Measurements from ENCODE around the gene KCNC2. TPM values are rescaled to one million over a fixed set of nuclear protein-coding genes. Genes with fewer than 3 reads are reported as not detected.
"Not testable (repeated sequence)": the region's sequence is repeated elsewhere in the genome, so short reads cannot be mapped to it uniquely, and the experiment has no call there.

The KCNC2 gene
- total RNA-seq, result not detected

- ATAC-seq (no peak), DNase-seq (ENCODE audit: low spot score) (no peak)
- intact Hi-C loops (cut with DNase I), result no loop called here
Observed at GRCh38 chr12:75209812-75210138, at the start of gene KCNC2. TSS of gene KCNC2 (minus strand) at chr12:75209839.

DNA sequence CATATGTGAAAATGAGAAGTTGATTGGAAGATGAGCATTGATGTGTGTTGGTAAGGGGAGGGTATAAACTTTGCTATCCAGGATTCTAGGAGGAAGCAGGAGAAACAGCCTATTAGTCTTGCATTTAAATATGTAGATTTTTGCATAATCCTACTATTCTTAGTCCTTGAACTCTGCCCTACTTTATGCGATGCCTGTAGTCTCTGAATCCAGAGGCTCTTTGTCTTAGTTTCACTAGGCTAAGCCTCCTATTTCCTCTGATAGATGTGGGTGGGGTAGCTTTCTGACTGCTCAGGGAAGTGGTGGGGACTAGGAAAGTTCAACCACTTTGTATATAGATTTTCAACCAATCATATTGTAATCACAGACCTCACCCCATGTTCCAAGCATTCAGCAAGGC lies 49.5 kb upstream of the KCNC2 start:
- DNase-seq (ENCODE audit: low spot score), result no peak
- intact Hi-C loops (cut with DNase I), result no loop called here
- no peak for ATAC-seq

DNA sequence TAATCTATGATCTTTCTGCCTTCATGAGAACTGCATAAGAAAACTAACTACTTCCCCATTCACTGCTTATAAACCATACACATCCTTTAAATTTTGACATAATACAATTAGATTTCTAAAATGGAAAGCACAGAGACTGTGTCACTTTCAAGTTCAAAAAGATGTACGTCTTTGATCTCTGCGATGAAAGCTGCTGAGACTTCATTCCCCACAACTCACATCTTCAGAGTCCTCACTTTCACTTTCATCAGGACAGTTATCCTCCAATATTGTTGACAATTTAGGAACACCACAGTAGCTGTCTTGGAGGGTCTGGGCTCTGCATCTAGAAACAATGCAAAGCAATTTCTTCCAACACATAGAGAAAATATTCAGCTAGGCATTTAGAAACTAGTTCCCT lies 47.9 kb upstream of the KCNC2 start:
- intact Hi-C loops (cut with DNase I), result no loop called here
- no peak for ATAC-seq
- DNase-seq (ENCODE audit: low spot score), result no peak

- no peak for DNase-seq (ENCODE audit: low spot score)
- no peak for ATAC-seq
- intact Hi-C loops (cut with DNase I), result no loop called here
Observed at GRCh38 chr12:75245108-75245507, 35.5 kb upstream of the KCNC2 start.

GRCh38 chr12:75239987-75240386 lies 30.3 kb upstream of the KCNC2 start:
- intact Hi-C loops (cut with DNase I), result no loop called here
- no peak for DNase-seq (ENCODE audit: low spot score)
- ATAC-seq, result no peak

DNA sequence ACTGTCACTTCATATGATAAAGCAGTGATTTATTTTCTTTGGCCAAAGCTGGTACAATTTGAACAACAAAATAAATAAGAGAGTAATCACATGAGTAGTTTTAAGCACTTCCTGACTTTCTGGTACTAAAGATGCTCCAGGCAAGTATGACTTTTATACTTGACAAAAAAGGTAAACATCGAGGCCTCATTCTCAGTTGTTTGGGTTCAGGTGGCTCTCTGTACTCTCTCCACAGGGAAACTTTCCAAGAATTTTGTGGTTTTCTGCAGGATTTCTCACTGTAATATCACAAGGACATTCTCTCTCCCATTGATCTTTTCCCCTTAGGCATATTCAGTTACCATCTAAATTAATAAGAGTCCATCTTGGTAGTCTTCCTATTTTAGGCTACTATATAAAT lies 26.6 kb upstream of the KCNC2 start:
- intact Hi-C loops (cut with DNase I), result no loop called here
- ATAC-seq (no peak), DNase-seq (ENCODE audit: low spot score) (no peak)

DNA sequence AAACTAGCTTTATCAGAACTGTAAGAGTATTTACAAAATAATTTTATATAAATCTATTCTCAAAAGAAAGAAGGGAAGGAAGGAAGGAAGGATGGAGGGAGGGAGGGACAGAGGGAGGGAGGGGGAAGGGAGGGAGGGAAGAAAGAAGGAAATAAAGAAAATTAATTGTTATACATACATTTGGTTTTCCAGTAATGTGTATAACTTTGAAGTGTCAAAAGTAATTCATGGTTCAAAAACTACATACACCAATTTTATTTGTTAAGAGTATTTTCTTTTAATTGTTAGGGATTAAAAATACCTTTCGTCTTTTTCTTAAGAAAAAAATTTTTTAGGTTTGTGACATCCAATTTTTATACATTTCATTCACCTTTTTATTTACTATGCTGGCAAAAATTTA lies 17.5 kb upstream of the KCNC2 start:
- intact Hi-C loops (cut with DNase I), result no loop called here
- no peak for DNase-seq (ENCODE audit: low spot score)
- ATAC-seq, result no peak

DNA sequence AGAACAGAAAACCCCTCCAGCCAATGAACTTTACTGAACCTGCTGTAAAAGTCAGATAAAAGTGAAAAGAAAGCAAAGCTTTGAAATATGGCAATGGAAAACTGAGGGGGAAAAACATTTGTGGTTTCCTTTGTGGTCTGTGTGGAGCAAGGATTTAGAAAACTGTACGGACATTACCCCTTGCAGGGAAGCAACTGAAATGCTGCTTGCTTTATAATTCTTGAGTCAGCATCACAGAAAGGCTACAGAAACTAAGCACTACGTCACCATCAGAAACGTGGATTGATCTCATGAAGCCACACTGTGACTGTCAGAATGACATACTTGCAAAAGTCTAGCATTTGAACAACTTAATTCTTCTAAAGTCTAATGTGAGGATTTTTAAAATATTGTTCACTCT lies 2.4 kb upstream of the KCNC2 start:
- DNase-seq (ENCODE audit: low spot score) (no peak), ATAC-seq (no peak)
- intact Hi-C loops (cut with DNase I), result no loop called here

DNA sequence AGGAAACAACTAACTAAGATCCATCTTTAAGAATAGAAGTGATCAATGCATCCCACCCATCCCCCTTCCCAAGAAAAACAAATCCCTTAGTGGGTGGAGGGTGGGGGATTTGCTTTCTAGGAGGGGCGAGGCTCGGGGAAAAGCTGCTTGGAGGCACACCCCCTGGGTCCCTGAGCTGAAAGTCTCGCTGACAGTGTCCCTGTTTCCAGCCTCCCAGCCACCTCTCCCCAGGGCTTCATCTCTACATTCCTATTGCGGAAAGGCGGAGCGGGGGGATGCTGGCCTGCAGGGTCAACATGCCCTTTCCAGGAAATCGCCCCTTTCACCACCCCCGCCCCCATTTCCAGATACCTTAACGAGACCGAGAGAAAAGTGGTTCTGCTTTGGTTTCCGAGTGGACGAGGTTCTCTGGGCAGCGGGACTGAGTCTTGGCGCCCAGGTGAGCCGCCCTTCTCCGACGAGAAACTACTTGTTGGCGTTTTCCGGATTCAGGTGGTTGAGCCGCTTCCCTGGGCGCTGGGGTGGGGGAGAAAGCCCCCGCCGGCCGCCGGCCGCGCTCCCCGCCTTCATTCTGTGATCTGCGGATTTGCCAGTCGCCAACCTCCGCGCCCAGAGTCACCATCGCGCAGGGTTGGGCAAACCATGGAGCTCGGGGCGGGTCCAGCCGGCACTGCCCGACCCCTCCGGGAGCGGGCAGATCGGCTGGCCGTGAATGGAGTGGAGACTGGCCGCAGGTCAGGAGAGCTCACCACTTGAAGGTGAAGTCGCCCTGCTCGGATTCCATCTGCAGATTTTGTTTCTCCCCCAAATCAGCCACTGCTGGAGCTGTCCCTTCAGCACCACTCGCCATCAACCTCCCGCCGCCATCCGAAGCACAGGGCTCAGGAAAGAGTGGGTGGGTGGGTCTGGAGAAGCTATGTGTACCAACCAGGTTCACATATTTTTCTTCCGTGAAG lies 505 bp downstream of the KCNC2 start:
- ATAC-seq (no peak), DNase-seq (ENCODE audit: low spot score) (no peak)
- intact Hi-C loops (cut with DNase I), result no loop called here

DNA sequence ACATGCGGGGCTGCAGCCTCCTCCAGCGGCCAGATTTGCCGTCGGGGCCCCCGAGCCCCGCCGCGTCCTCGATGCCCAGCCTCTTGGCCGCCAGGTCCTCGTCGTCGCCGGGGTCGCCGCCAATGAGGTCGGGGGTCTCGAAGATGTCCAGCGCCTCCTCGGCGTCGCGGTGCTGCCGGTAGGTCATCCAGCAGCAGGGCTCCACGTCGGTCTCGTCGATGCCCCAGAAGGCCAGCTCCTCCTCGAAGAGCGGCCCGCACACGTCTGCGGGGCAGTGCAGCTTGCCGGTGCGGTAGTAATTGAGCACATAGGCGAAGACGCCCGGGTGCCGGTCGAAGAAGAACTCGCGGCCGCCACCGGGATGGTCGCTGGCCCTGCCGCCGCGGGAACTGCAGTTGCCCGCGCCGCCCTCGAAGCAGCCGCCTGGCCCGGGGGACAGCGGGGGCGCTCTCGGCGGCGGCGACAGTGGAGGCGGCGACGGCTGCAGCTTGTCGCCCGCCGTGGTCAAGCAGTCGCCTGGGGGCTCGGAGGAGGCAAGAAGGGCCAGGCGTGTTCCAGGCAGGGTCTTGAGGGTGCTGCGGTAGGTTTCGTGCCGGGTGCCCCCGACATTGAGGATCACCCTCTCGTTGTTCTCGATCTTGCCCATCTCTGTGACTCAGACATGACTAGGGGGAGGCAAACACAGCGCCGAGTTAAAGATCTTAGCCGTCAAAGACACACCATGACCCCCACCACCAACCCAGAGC lies 2.1 kb downstream of the KCNC2 start:
- no peak for ATAC-seq
- no peak for DNase-seq (ENCODE audit: low spot score)
- intact Hi-C loops (cut with DNase I), result no loop called here

- DNase-seq (ENCODE audit: low spot score), result no peak
- intact Hi-C loops (cut with DNase I), result no loop called here
- no peak for ATAC-seq
Observed at GRCh38 chr12:75205558-75205957, 4.1 kb downstream of the KCNC2 start.

- intact Hi-C loops (cut with DNase I), result no loop called here
- ATAC-seq (no peak), DNase-seq (ENCODE audit: low spot score) (no peak)
Observed at GRCh38 chr12:75196865-75197264, 12.8 kb downstream of the KCNC2 start.

- intact Hi-C loops (cut with DNase I), result no loop called here
- ATAC-seq (no peak), DNase-seq (ENCODE audit: low spot score) (no peak)
Observed at GRCh38 chr12:75196408-75196807, 13.2 kb downstream of the KCNC2 start.

DNA sequence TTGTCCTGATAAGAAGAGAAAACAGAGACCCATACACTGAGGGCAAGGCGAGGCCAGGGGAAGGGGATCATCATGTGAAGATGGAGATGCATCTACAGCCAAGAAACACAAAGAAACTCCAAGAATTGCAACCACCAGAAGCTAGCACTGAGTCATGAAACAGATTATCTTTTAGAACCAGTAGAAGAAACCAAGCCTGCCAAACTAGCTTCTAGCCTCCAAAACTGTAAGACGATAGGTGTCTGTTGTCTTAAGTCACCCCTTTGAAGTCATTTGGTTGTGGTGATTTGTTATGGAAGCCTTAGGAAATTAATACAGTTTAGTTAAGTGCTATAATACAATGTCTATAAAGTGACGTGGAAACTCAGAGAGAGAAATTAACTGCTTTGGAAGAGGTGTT lies 15.4 kb downstream of the KCNC2 start:
- ATAC-seq (no peak), DNase-seq (ENCODE audit: low spot score) (no peak)
- intact Hi-C loops (cut with DNase I), result no loop called here

DNA sequence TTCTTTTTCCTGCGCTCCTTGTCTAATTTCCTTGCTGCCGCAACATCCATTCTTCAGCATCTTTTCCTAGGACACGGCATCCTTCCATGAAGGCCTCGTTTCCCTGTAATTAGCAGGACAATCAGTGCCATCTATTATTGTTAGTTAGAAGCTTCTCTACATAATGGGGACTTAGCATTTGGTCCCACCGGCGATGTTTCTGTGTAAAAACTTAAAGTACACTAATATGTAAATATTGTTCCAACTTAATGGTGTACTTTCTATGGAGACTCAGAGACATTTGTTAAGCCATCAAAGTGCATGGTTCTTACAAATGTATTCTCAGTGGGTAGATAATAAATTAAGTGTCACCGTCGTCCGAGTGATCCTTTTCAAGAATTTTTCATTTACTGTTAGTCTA lies 17.4 kb downstream of the KCNC2 start:
- intact Hi-C loops (cut with DNase I), result no loop called here
- ATAC-seq (no peak), DNase-seq (ENCODE audit: low spot score) (no peak)

DNA sequence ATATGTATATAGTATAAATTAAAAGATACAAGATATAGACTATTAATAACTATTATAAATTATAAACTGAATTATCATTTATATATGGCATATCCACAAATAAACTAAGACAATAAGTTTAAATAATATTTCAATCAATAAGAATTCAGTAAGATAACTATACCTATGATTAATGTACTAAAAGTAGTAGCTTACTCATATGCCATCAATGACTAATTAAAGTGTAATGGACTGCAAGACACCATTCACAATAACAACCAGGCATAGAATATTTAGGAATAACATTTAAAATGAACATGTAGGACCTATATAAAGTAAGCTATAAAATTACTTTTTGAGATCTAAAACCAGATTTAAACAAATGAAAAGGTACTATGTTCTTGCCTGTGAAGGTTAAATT lies 18.8 kb downstream of the KCNC2 start:
- no peak for ATAC-seq
- DNase-seq (ENCODE audit: low spot score), result no peak
- intact Hi-C loops (cut with DNase I), result no loop called here

DNA sequence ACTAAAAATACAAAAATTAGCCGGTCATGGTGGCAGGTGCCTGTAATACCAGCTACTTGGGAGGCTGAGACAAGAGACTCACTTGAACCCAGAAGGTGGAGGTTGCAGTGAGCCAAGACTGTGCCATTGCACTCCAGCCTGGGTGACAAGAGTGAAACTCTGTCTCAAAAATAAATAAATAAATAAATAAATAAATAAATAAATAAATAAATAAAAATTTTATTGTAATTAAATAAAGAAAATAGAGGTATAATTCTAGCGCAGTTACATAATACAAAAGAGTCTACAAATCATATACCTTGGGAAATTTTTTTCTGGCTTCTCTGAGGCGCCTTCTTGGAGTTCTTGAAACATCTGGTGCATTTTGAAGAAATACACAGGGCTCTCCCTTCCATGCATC lies 23.8 kb downstream of the KCNC2 start:
- ATAC-seq; DNase-seq (ENCODE audit: low spot score); intact Hi-C loops (cut with DNase I): not testable (repeated sequence)

GRCh38 chr12:75184516-75184915 lies 25.1 kb downstream of the KCNC2 start:
- no peak for DNase-seq (ENCODE audit: low spot score)
- no peak for ATAC-seq
- intact Hi-C loops (cut with DNase I), result no loop called here

DNA sequence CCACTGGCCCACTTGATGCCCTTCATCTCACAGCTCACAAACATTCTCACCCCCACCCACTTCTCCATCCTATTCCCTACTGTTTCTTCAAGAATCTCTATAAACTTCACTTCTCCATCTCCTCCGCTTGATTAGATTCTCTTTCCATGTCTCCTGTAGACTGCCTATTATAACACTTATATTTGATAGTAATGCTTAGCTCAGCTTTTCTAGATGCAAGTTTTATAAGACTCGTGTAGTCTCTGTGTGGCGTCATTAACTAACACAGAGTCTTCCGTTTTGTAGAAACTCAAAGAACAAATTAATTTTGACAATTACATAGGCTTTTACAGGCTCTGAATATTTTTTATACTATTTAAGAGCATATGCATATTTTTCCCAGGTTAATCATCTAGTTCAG lies 25.7 kb downstream of the KCNC2 start:
- no peak for DNase-seq (ENCODE audit: low spot score)
- ATAC-seq, result no peak
- intact Hi-C loops (cut with DNase I), result no loop called here

DNA sequence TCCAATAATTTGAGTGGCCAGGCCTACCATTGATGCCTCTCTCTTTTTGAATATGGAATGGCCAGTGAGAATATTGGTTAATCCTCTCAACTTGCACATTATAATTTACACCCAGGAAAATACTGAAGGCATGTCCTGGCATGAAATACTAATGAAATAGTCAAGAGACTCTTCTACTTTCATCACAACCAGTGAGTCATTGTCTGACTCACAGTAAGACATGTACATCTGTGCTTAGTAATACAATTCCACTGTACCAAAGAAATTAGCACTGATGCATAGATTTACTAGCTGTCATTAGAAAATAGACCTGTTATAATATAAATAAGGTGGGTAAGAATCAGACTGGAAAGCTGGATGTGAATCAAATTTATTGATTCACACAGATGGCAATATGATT lies 31.6 kb downstream of the KCNC2 start:
- intact Hi-C loops (cut with DNase I), result no loop called here
- DNase-seq (ENCODE audit: low spot score) (no peak), ATAC-seq (no peak)

- DNase-seq (ENCODE audit: low spot score), result no peak
- intact Hi-C loops (cut with DNase I), result no loop called here
- no peak for ATAC-seq
Observed at GRCh38 chr12:75172611-75173010, 37.0 kb downstream of the KCNC2 start.
